DMS 273 (cell line): ENCODE measurements around the gene PCNA.
A peak's percentile ranks its signal among the peaks of the same experiment; 100 is the strongest.

Experiments
- DNase-seq: peaks from one replicate; lab custom pipeline; 2025; ENCODE audit not compliant: unreplicated experiment; lab: John Stamatoyannopoulos, UW

PCNA gene

GRCh38 chr20:5143851-5144250, 24.1 kb upstream of the PCNA start:
- DNase-seq, result no peak

GRCh38 chr20:5141615-5142014, 21.9 kb upstream of the PCNA start:
- DNase-seq, result no peak

GRCh38 chr20:5140195-5140594, 20.4 kb upstream of the PCNA start:
- no peak for DNase-seq

- DNase-seq, result no peak
Measured at GRCh38 chr20:5136096-5136495, 16.3 kb upstream of the PCNA start.

GRCh38 chr20:5135363-5136012, 15.7 kb upstream of the PCNA start:
- no peak for DNase-seq

GRCh38 chr20:5133998-5134397, 14.2 kb upstream of the PCNA start:
- DNase-seq, result no peak

GRCh38 chr20:5131502-5131901, 11.7 kb upstream of the PCNA start:
- DNase-seq, result no peak

- no peak for DNase-seq
Measured at GRCh38 chr20:5128886-5129285, 9.1 kb upstream of the PCNA start.

- no peak for DNase-seq
Measured at GRCh38 chr20:5127859-5128424, 8.2 kb upstream of the PCNA start.

- DNase-seq, result peak; percentile 77
Measured at GRCh38 chr20:5127204-5127858, 7.6 kb upstream of the PCNA start.

- peak; percentile 99 for DNase-seq
Measured at GRCh38 chr20:5126512-5127203, 6.9 kb upstream of the PCNA start, which contains the start of gene CDS2. TSS of gene CDS2 (plus strand) at chr20:5127008. CDS start at chr20:5127093, 85 bp downstream.

- DNase-seq, result no peak
Measured at GRCh38 chr20:5122873-5123260, 3.1 kb upstream of the PCNA start.

- no peak for DNase-seq
Measured at GRCh38 chr20:5120185-5120476, 373 bp upstream of the PCNA start.

- no peak for DNase-seq
Measured at GRCh38 chr20:5119143-5119434, 669 bp downstream of the PCNA start.

- DNase-seq, result peak; percentile 63
Measured at GRCh38 chr20:5118220-5119142, 1.3 kb downstream of the PCNA start.

GRCh38 chr20:5116875-5117274, 2.9 kb downstream of the PCNA start:
- DNase-seq, result no peak

GRCh38 chr20:5114403-5114802, 5.4 kb downstream of the PCNA start:
- DNase-seq, result no peak

GRCh38 chr20:5113615-5113986, 6.2 kb downstream of the PCNA start:
- DNase-seq, result no peak

GRCh38 chr20:5109276-5109675, 10.5 kb downstream of the PCNA start:
- no peak for DNase-seq

- no peak for DNase-seq
Measured at GRCh38 chr20:5104479-5104878, 15.3 kb downstream of the PCNA start.

- DNase-seq, result peak; percentile 83
Measured at GRCh38 chr20:5100684-5101347, 18.9 kb downstream of the PCNA start.
